Esophagus mucosa (tissue), 1 donor: ENCODE data around the gene MEIOB. TPM values are rescaled to one million over a fixed set of nuclear protein-coding genes. Genes with fewer than 3 reads are reported as not detected.
"Not testable (repeated sequence)": the region's sequence is repeated elsewhere in the genome, so short reads cannot be mapped to it uniquely, and the experiment has no call there.

Experiments
- ATAC-seq: fragments of 200-7000 bp; cut with Tn5 transposase; one replicate; pipeline ENCODE4 v1.9.1; 2020
- total RNA-seq: library from RNA; stranded (reverse); gene quantifications from one replicate; pipeline ENCODE4 v1.2.4, GENCODE V29; 2023
- donor health status: DM: yes; HTN: yes; CAD: no.

MEIOB gene
- total RNA-seq, 1 donor from 2014 or later, result not detected

DNA sequence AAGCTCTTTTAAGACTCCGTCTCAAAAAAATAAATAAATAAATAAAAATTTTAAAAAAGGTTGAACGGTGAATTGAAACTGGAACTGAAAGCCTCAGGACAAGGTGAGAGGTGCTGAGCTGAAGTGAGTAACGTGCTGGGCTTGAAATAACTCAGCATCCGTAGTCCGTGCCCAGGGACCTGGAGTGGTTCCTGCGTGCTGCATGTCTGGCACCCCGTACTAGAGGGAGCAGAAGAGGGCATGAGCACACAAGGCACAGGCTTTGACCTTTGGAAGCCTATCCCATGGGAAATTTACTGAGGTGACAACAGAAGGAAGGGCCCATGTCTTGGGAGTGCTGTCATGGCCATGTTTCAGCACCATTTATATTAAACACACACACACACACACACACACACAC lies 4.5 kb upstream of the MEIOB start:
- ATAC-seq, result no peak

- not testable (repeated sequence) for ATAC-seq
Observed at GRCh38 chr16:1876066-1876465, 4.1 kb upstream of the MEIOB start.

DNA sequence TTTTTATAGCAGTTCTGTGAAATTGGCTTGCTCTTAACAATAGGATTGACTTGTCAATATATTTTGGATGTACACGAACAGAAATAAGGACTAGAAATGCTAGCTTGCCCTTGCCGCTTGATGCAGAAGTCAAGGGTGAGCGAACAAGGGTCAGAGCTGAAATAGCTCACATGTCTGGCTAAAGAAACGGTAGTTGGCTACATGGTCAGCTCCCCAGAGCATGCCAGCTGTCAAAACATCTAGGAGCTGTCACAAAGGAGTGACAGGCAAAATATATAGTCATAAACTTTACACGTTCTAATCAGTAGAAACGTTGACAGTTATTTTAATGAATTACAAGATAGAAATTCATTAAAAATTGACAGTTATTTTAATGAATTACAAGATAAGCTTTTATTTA lies 2.9 kb upstream of the MEIOB start:
- ATAC-seq, result no peak

GRCh38 chr16:1870365-1871082 lies 1.4 kb downstream of the MEIOB start:
- ATAC-seq, result peak; percentile 72

DNA sequence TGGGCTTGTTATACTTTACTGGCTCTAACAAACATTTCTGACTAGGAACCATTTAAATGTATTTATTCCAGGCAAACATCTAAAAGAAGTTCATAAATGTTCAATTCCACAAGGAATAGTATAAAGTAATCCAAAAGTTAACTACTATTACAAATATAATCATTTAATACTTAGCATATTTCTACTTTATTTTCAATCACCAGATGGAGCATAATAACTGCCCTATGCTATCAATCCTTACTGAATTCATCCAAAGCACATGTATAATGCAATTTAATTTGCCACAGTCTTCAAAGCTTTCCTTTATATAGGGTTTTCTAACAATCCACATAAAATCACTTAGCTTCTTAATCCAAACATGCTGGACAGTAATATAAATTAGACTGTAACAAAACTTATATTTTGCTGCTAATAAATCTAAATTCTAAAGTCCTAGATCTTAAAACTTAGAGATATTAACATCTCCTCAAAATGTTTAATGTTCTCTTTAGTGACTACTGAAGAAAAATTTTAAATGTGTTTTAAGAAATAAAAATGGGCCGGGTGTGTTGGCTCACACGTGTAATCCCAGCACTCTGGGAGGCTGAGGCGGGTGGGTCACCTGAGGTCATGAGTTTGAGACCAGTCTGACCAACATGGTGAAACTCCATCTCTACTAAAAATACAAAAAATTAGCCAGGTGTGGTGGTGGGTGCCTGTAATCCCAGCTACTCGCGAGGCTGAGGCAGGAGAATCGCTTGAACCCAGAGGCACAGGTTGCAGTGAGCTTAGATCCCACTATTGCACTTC lies 5.9 kb downstream of the MEIOB start:
- ATAC-seq, result no peak

- no peak for ATAC-seq
Observed at GRCh38 chr16:1863681-1864460, 8.1 kb downstream of the MEIOB start.

- no peak for ATAC-seq
Observed at GRCh38 chr16:1862394-1862793, 9.6 kb downstream of the MEIOB start.

GRCh38 chr16:1861730-1862129 lies 10.2 kb downstream of the MEIOB start:
- ATAC-seq, result no peak

DNA sequence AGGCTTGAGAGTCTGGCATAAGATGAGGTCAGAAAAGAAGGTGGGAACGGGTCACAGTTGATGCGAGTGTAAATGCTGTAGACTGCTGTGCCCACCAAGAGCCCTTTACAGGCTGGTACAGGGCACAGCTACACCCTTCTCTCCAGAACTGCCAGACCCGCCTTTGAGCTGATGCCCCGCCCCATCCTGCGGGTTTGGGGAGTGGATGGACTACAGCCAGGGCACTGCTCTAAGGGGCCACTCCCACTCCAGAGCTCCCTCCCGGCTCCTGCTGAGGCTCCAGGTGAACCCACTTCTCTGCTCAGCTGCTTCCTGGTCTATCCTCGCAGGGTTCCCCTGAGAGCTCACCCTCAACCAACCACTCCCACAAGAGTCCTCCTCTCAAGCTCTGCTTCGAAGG lies 12.3 kb downstream of the MEIOB start:
- peak; percentile 73 for ATAC-seq

- ATAC-seq, result no peak
Observed at GRCh38 chr16:1858189-1858865, 13.6 kb downstream of the MEIOB start.

GRCh38 chr16:1857433-1858097 lies 14.4 kb downstream of the MEIOB start:
- ATAC-seq, result no peak

GRCh38 chr16:1851793-1852192 lies 20.2 kb downstream of the MEIOB start:
- no peak for ATAC-seq

GRCh38 chr16:1850981-1851380 lies 21.0 kb downstream of the MEIOB start:
- ATAC-seq, result no peak

GRCh38 chr16:1846416-1846815 lies 25.5 kb downstream of the MEIOB start:
- ATAC-seq, result no peak

DNA sequence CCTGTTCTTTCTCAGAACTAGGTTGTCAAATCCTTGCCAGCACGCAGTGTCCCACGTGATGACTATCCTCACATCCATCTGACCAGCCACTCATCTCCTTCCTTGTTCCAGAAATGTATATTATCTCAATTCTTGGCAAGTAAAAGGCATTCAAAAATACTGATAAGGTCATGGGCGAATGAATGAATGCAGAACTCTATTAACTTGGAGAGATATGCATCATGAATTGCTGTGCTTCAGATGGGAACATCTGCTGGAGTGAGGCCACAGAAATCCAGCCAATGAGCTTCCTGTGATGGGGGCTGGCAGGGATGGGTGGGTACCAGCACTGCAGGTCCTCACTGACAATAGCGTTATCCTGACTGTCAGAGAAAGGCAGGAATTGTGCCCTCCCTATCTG lies 26.0 kb downstream of the MEIOB start:
- no peak for ATAC-seq

DNA sequence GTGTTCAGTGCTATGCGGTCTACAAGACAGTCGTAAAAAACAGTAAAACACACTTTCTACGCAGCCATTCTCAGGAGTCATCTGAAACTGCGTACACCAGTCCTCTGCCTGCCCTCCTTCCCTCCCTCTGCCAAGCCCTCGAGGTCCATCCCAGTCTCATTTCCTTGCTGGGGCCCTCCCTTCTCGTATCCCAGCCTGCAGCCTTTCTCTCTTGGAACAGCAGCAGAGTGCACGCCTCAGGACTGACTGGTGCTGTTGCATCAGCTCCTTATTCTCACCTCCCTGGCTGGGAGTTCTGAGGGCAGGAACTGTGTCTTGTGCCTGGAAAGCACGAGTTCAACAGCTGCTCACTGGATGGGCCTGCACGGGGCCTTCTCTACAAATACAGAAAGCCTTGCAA lies 32.4 kb downstream of the MEIOB start:
- peak; percentile 93 for ATAC-seq

DNA sequence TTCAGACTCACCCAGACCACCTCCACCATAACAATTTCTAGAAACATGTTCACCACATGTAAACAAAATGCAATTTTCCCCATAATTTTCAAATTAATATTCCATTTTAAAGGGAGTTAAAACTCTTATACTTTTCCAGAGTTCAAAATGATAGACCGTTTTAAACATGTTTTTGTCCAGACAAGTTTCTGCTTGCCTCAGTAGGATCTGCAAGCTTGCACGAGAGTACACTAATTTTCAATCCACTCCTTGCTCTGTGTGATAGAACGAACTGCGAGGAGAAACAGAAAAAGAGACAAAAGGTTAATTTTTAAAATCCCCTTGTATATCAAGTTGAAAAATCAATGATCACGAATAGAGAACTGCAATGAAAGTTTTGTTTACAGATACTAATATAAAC lies 37.9 kb downstream of the MEIOB start:
- no peak for ATAC-seq

DNA sequence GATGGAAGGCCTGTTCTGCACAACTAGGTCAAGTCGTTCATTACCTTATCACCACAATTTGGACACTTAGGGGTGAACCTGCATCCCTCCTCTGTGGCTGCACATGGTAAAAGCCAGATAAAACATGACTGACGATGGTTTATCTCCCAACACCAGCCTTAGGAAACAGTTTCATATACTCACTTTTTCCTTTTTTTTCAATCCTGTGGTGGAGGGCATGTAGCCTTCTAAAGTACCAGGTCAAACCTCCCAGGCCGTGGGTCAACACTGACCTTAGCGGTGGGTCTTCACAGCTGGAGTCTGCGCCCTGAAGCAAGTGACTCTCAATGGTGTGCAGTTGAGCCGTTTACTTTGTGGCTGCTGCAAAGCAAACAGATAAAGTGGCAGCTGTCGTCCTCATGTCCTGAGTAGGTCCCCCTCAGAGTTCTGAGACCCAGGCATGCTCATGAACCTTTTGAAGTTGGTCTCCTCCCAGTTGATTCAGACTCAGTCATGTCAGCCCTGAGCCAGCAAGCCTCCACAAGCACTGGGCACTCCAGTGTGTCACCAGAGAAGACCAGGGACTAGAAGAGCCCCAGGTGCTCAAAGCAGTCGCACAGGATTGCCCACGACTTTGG lies 39.0 kb downstream of the MEIOB start:
- peak; percentile 71 for ATAC-seq

- no peak for ATAC-seq
Observed at GRCh38 chr16:1831186-1832075, 40.5 kb downstream of the MEIOB start.

DNA sequence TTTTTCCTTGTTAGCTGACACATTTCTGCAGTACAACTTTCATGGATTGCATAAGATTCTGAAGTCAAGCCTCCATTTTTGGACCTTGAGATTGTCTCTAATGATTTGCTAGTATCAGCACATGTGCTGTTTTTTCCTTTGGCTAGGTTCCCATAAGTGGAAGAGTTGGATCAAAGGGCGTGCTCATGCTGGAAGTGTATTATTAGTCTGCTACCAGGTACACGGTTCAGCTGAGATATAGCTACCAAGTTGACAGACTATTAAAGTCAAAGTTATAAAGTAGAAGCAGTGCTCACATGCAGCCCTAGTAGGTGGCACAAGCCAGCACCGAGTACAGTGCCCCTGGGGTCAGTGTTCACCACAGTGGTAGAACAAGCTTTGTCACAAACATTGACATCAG lies 41.8 kb downstream of the MEIOB start:
- ATAC-seq, result no peak
